ENCODE data around the gene XYLT2.

- no peak for TF ChIP-seq FOS (IDR thresholded peaks at IDR 0.05; ENCODE audit: borderline replicate concordance, insufficient read depth, low read length)
- TF ChIP-seq POLR2A (IDR thresholded peaks at IDR 0.05; ENCODE audit: low read depth, low read length): no peak
- TF ChIP-seq, protein P1, sequence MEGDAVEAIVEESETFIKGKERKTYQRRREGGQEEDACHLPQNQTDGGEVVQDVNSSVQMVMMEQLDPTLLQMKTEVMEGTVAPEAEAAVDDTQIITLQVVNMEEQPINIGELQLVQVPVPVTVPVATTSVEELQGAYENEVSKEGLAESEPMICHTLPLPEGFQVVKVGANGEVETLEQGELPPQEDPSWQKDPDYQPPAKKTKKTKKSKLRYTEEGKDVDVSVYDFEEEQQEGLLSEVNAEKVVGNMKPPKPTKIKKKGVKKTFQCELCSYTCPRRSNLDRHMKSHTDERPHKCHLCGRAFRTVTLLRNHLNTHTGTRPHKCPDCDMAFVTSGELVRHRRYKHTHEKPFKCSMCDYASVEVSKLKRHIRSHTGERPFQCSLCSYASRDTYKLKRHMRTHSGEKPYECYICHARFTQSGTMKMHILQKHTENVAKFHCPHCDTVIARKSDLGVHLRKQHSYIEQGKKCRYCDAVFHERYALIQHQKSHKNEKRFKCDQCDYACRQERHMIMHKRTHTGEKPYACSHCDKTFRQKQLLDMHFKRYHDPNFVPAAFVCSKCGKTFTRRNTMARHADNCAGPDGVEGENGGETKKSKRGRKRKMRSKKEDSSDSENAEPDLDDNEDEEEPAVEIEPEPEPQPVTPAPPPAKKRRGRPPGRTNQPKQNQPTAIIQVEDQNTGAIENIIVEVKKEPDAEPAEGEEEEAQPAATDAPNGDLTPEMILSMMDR (IDR thresholded peaks at IDR 0.05; ENCODE audit: extremely low read depth in 1 of 2, insufficient read depth in 1 of 2, low read depth in 1 of 2, low read length in 2 of 2): no peak
- TF ChIP-seq EZH2 (IDR thresholded peaks at IDR 0.05; ENCODE audit: borderline replicate concordance, low read depth, low read length, severe bottlenecking): no peak
- no peak for TF ChIP-seq JUN (IDR thresholded peaks at IDR 0.05; ENCODE audit: borderline replicate concordance, insufficient read depth, insufficient read length, low read depth)
Observed at GRCh38 chr17:50301891-50302584, 43.9 kb upstream of the XYLT2 start.
